Neutrophil (primary cell): ENCODE results near the gene PLCL1.

Experiments
- H3K27ac ChIP-seq: fragments of 200-600 bp; sonication (generic); 2 replicates; pipeline ENCODE4 v1.5.1; 2016; ENCODE audit warnings: mild to moderate bottlenecking, moderate library complexity
- H3K27me3 ChIP-seq: fragments of 200-600 bp; sonication (generic); 2 replicates; pipeline ENCODE4 v1.6.0; 2016; ENCODE audit warnings: mild to moderate bottlenecking
- H3K36me3 ChIP-seq: fragments of 200-600 bp; sonication (generic); 2 replicates; pipeline ENCODE4 v1.5.1; 2017
- H3K4me1 ChIP-seq, 2 experiments: fragments of 200-600 bp in 1 of 2; sonication (generic) in 1 of 2; 1 replicate in 1 of 2; 2 replicates in 1 of 2; pipeline versions ENCODE4 v1.5.1 to v1.6.1; 2013 to 2016; ENCODE audit warnings: low read depth in 1 of 2, low read length in 1 of 2, mild to moderate bottlenecking in 1 of 2, moderate library complexity in 1 of 2; ENCODE audit not compliant: control insufficient read depth in 1 of 2, insufficient read depth in 1 of 2
- H3K4me3 ChIP-seq, 2 experiments: fragments of 200-600 bp in 1 of 2; sonication (generic) in 1 of 2; 1 replicate in 1 of 2; 2 replicates in 1 of 2; pipeline ENCODE4 v1.5.1; 2013 to 2016; ENCODE audit warnings: low read depth in 1 of 2, low read length in 1 of 2, mild to moderate bottlenecking in 1 of 2, moderate library complexity in 1 of 2
- H3K9me3 ChIP-seq: fragments of 200-600 bp; sonication (generic); 2 replicates; pipeline ENCODE4 v1.5.1; 2016
- CTCF ChIP-seq: fragments of 200-600 bp; sonication (generic); IDR thresholded peaks from 2 replicates; pipeline ENCODE4 v1.5.1; 2016; ENCODE audit warnings: antibody characterized with exemption

The PLCL1 gene

GRCh38 chr2:198073253-198073652, 268.9 kb downstream of the PLCL1 start:
- TF ChIP-seq CTCF, result no peak
- no peak overlapping the region for H3K27ac ChIP-seq
- H3K36me3 ChIP-seq, result no peaks in the 10 kb centered on the region
- no peaks in the 10 kb centered on the region for H3K4me1 ChIP-seq
- H3K9me3 ChIP-seq, result no peaks in the 10 kb centered on the region
- H3K27me3 ChIP-seq, result no peaks in the 10 kb centered on the region
- no peak overlapping the region for H3K4me3 ChIP-seq

DNA sequence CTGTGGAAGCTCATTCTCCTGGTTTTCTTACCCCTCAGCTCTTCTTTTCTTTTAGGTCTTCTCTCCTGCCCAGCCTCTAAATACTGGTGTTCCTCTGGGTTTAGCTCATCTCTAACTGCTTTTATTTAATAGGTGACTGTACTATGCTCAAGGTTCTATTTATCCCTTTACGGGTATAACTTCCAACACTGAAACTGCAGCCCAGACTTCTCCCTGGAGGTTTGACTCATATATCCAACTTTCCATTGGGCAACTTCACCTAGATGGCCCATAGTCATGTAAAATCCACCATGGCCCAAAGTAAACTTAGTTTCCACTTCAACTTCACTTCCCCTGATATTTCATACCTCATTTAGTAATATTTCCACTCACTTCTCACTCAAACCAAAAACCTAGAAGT, 273.1 kb downstream of the PLCL1 start:
- Histone ChIP-seq H3K27ac (no peak overlapping the region), H3K4me1 (no peaks in the 10 kb centered on the region), H3K9me3 (no peaks in the 10 kb centered on the region), H3K36me3 (no peaks in the 10 kb centered on the region), H3K27me3 (no peaks in the 10 kb centered on the region), H3K4me3 (no peak overlapping the region)
- no peak for TF ChIP-seq CTCF

- Histone ChIP-seq H3K4me3 (no peak overlapping the region), H3K27me3 (no peaks in the 10 kb centered on the region), H3K27ac (no peak overlapping the region), H3K36me3 (no peaks in the 10 kb centered on the region), H3K4me1 (no peaks in the 10 kb centered on the region), H3K9me3 (no peaks in the 10 kb centered on the region)
- TF ChIP-seq CTCF, result no peak
These were observed 276.7 kb downstream of the PLCL1 start for GRCh38 chr2:198080879-198081765.

DNA sequence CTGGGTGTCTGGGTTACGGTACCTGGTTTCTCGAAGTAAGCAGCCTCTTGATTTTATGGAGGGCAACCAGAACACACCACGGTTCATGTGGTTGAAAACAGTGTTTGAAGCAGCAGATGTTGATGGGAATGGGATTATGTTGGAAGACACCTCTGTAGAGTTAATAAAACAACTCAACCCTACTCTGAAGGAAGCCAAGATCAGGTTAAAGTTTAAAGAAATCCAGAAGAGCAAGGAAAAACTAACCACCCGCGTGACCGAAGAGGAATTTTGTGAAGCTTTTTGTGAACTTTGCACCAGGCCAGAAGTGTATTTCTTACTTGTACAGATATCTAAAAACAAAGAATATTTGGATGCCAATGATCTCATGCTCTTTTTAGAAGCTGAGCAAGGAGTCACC, 279.8 kb downstream of the PLCL1 start:
- Histone ChIP-seq H3K36me3 (no peaks in the 10 kb centered on the region), H3K27me3 (no peaks in the 10 kb centered on the region), H3K27ac (no peak overlapping the region), H3K4me1 (no peaks in the 10 kb centered on the region), H3K9me3 (no peaks in the 10 kb centered on the region), H3K4me3 (no peak overlapping the region)
- no peak for TF ChIP-seq CTCF

DNA sequence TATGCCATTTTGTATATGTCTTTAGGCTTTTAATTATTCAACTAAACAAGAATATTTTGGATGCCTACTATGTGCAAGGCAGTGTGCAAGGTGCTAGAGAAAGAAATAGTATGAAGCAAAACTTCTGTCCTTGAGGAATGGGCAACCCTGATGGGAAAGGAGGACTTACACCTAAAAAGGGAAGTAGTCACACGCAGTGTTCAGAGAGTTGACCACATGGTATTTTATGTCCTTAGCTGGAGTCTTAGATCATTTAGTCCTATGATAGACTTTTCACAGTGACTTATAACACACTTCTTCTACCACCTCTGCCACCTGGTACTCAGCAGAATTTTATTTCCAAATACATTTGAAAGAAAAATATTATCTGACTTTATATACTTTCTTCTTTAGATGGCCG, 291.6 kb downstream of the PLCL1 start:
- H3K9me3 ChIP-seq, result no peaks in the 10 kb centered on the region
- no peaks in the 10 kb centered on the region for H3K27me3 ChIP-seq
- no peak overlapping the region for H3K4me3 ChIP-seq
- no peaks in the 10 kb centered on the region for H3K36me3 ChIP-seq
- H3K27ac ChIP-seq, result no peak overlapping the region
- H3K4me1 ChIP-seq, result no peaks in the 10 kb centered on the region
- no peak for TF ChIP-seq CTCF
